ENCODE results near the gene WASF3. TPM values are rescaled to one million over a fixed set of nuclear protein-coding genes. Genes with fewer than 3 reads are reported as not detected.

The WASF3 gene
- total RNA-seq, 2 donors from 2014 or later, result 0.06 to 0.16 TPM

DNA sequence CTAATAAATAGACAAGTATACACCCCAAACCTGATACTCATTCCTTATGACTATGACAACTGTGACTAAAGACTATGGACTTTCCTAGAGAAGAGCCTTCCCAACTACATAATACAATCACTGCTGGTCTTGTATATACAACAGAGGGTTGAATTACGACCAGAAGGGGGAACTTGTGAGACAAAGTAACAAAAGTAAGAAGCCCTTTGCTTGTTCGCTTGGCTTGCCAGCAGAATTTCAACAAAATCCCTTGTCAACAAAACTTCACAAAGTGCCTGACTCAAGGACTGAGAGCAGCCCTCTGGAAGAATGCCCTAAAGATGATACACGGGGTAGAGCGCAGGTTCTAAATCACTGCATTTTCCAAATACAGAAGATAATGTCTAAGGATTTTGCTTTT, 99.4 kb downstream of the WASF3 start:
- Mint-ChIP-seq H3K9me3 (no peaks in the 10 kb centered on the region), H3K4me3 (no peak overlapping the region), H3K4me1 (no peaks in the 10 kb centered on the region), H3K27ac (no peak overlapping the region), H3K36me3 (ENCODE audit: low read depth) (no peaks in the 10 kb centered on the region), H3K27me3 (peaks cover 9% of the 10 kb centered on the region)
- no peak for ATAC-seq (replicated peaks)

GRCh38 chr13:26658448-26659385, 101.2 kb downstream of the WASF3 start:
- no peak for ATAC-seq (replicated peaks)
- H3K27ac Mint-ChIP-seq, result no peak overlapping the region
- peaks cover 12% of the 10 kb centered on the region for H3K27me3 Mint-ChIP-seq
- H3K9me3 Mint-ChIP-seq, result no peaks in the 10 kb centered on the region
- no peaks in the 10 kb centered on the region for H3K4me1 Mint-ChIP-seq
- no peaks in the 10 kb centered on the region for H3K36me3 Mint-ChIP-seq (ENCODE audit: low read depth)
- no peak overlapping the region for H3K4me3 Mint-ChIP-seq

- no peak overlapping the region for H3K4me3 Mint-ChIP-seq
- no peak for ATAC-seq (replicated peaks)
- peaks cover 12% of the 10 kb centered on the region for H3K27me3 Mint-ChIP-seq
- no peaks in the 10 kb centered on the region for H3K4me1 Mint-ChIP-seq
- no peaks in the 10 kb centered on the region for H3K9me3 Mint-ChIP-seq
- H3K27ac Mint-ChIP-seq, result no peak overlapping the region
- H3K36me3 Mint-ChIP-seq (ENCODE audit: low read depth), result no peaks in the 10 kb centered on the region
These were observed 102.7 kb downstream of the WASF3 start for GRCh38 chr13:26660185-26660584.

DNA sequence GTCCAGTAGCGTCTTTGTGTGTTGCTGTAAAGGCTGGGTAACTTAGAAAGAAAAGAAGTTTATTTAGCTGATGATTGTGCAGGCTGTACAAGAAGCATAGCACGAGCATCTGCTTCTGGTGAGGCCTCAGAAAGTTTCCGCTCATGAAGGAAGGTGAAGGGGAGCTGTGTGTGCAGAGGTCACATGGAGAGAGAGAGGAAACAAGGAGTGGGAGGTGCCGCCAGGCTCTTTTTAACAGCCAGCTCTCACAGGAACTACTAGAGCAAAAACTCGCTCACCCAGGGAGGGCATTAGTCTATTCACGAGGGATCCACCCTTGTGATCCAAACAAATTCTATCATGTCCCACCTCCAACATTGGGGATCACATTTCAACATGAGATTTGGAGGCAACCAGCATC, 103.3 kb downstream of the WASF3 start:
- no peak overlapping the region for H3K4me3 Mint-ChIP-seq
- ATAC-seq (replicated peaks), result no peak

DNA sequence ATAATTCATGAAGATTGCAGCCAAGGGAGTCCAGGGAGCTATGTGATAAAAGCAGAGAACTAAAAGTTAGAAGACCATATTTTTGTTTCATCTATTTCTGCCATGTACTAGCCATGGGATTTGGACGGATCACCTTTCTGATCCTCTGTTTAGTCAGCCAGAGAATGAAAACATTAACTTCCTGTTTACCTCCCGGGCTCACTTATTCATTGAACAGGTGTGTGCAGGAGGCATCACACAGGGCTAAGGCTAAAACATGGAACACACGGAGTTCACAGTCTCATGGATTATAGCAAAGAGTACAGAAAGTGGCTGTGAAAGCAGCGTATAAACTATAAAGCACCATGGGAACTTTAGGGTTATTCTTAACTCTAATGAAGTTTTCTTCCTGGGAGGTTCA, 106.3 kb downstream of the WASF3 start:
- no peak overlapping the region for H3K4me3 Mint-ChIP-seq
- H3K36me3 Mint-ChIP-seq (ENCODE audit: low read depth), result no peaks in the 10 kb centered on the region
- no peaks in the 10 kb centered on the region for H3K4me1 Mint-ChIP-seq
- ATAC-seq (replicated peaks), result no peak
- peaks cover 14% of the 10 kb centered on the region for H3K27me3 Mint-ChIP-seq
- H3K27ac Mint-ChIP-seq, result no peak overlapping the region
- H3K9me3 Mint-ChIP-seq, result no peaks in the 10 kb centered on the region

More for the DNA sequence above, 103.3 kb downstream of the WASF3 start:
- no peaks in the 10 kb centered on the region for H3K36me3 Mint-ChIP-seq (ENCODE audit: low read depth)
- peaks cover 12% of the 10 kb centered on the region for H3K27me3 Mint-ChIP-seq
- no peak overlapping the region for H3K27ac Mint-ChIP-seq
- no peaks in the 10 kb centered on the region for H3K4me1 Mint-ChIP-seq
- no peaks in the 10 kb centered on the region for H3K9me3 Mint-ChIP-seq

- H3K27me3 Mint-ChIP-seq, result peaks cover 14% of the 10 kb centered on the region
- no peak for ATAC-seq (replicated peaks)
- H3K36me3 Mint-ChIP-seq (ENCODE audit: low read depth), result no peaks in the 10 kb centered on the region
- no peaks in the 10 kb centered on the region for H3K4me1 Mint-ChIP-seq
- H3K9me3 Mint-ChIP-seq, result no peaks in the 10 kb centered on the region
- H3K27ac Mint-ChIP-seq, result no peak overlapping the region
- no peak overlapping the region for H3K4me3 Mint-ChIP-seq
These were observed 106.8 kb downstream of the WASF3 start for GRCh38 chr13:26664286-26664685.

- H3K27me3 Mint-ChIP-seq, result peaks cover 14% of the 10 kb centered on the region
- H3K27ac Mint-ChIP-seq, result no peak overlapping the region
- no peaks in the 10 kb centered on the region for H3K36me3 Mint-ChIP-seq (ENCODE audit: low read depth)
- H3K9me3 Mint-ChIP-seq, result no peaks in the 10 kb centered on the region
- H3K4me3 Mint-ChIP-seq, result no peak overlapping the region
- no peak for ATAC-seq (replicated peaks)
- H3K4me1 Mint-ChIP-seq, result no peaks in the 10 kb centered on the region
These were observed 107.4 kb downstream of the WASF3 start for GRCh38 chr13:26664876-26665275.

GRCh38 chr13:26668357-26669146, 111.1 kb downstream of the WASF3 start:
- peaks cover 10% of the 10 kb centered on the region for H3K27me3 Mint-ChIP-seq
- H3K4me1 Mint-ChIP-seq, result no peaks in the 10 kb centered on the region
- ATAC-seq (replicated peaks), result no peak
- no peak overlapping the region for H3K27ac Mint-ChIP-seq
- no peaks in the 10 kb centered on the region for H3K9me3 Mint-ChIP-seq
- H3K4me3 Mint-ChIP-seq, result no peak overlapping the region
- H3K36me3 Mint-ChIP-seq (ENCODE audit: low read depth), result no peaks in the 10 kb centered on the region

DNA sequence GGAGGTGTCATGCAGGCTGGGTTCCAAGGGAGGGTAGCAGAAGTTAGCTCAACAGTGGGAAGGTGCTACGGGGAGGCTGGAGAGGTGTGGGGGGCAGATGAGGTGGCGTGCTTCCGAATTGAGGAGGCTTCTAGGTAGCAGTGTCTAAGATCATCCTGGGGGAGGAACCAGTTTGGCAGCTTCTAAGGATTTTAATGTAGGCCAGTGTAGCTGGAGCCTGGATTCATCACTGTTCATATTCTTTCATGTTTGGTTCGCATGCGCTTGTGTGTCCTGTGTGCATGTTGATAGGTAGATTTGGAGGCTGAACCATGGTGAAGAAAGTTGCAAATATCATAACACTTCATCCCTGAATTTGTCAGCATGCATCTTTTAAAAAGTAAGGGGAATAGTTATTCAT, 116.4 kb downstream of the WASF3 start:
- no peaks in the 10 kb centered on the region for H3K4me1 Mint-ChIP-seq
- no peak overlapping the region for H3K27ac Mint-ChIP-seq
- no peak overlapping the region for H3K4me3 Mint-ChIP-seq
- peaks cover 11% of the 10 kb centered on the region for H3K27me3 Mint-ChIP-seq
- H3K36me3 Mint-ChIP-seq (ENCODE audit: low read depth), result no peaks in the 10 kb centered on the region
- ATAC-seq (replicated peaks), result no peak
- H3K9me3 Mint-ChIP-seq, result no peaks in the 10 kb centered on the region

DNA sequence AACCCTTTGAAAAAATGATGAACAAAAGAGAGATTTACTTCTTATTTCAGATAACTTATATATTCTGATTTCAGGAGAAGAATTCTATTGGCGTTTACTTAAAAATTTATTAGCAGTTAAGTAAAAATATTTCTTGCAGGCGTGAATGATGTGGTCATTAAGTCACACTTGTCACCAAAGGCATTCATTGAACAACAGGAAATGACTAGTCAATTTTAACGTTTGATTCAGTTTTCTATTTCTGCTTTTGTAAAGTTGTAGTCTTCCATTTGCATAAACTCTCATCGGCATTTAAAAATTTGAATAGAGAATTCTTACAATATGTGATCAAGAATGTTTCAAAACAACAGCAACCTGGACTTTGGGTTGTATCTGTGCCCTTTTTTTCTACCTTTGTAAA, 119.7 kb downstream of the WASF3 start:
- Mint-ChIP-seq H3K36me3 (ENCODE audit: low read depth) (no peaks in the 10 kb centered on the region), H3K9me3 (no peaks in the 10 kb centered on the region), H3K4me3 (no peak overlapping the region), H3K4me1 (no peaks in the 10 kb centered on the region), H3K27me3 (peaks cover 13% of the 10 kb centered on the region), H3K27ac (no peak overlapping the region)
- no peak for ATAC-seq (replicated peaks)

DNA sequence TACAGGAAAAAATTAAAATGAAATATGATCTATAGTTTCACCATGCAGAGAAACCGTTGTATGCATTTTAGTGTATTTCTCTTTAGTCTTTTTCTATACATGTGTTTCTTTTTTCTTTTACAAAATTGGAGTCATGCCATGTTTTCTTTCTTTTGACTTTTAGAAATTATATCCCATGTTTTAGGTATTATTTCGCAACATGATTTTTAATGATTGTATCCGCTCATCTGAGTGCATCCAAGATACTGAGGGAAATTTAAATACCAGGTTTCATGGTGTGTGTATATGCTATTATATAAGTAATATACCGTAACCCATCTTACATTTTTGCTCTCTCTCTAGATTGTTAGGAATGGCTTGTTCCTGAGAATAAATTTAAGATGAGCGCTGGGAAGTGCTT, 120.8 kb downstream of the WASF3 start:
- H3K27me3 Mint-ChIP-seq, result peaks cover 10% of the 10 kb centered on the region
- ATAC-seq (replicated peaks), result no peak
- no peak overlapping the region for H3K27ac Mint-ChIP-seq
- no peaks in the 10 kb centered on the region for H3K4me1 Mint-ChIP-seq
- H3K36me3 Mint-ChIP-seq (ENCODE audit: low read depth), result no peaks in the 10 kb centered on the region
- H3K9me3 Mint-ChIP-seq, result no peaks in the 10 kb centered on the region
- H3K4me3 Mint-ChIP-seq, result no peak overlapping the region

- Mint-ChIP-seq H3K36me3 (ENCODE audit: low read depth) (no peaks in the 10 kb centered on the region), H3K4me3 (no peak overlapping the region), H3K27me3 (peaks cover 10% of the 10 kb centered on the region), H3K4me1 (no peaks in the 10 kb centered on the region), H3K27ac (no peak overlapping the region), H3K9me3 (no peaks in the 10 kb centered on the region)
- ATAC-seq (replicated peaks), result no peak
These were observed 121.3 kb downstream of the WASF3 start for GRCh38 chr13:26678796-26679195.

GRCh38 chr13:26679411-26680122, 122.1 kb downstream of the WASF3 start:
- Mint-ChIP-seq H3K27me3 (peaks cover 12% of the 10 kb centered on the region), H3K9me3 (no peaks in the 10 kb centered on the region), H3K4me3 (no peak overlapping the region), H3K4me1 (no peaks in the 10 kb centered on the region), H3K36me3 (ENCODE audit: low read depth) (no peaks in the 10 kb centered on the region), H3K27ac (no peak overlapping the region)
- ATAC-seq (replicated peaks), result no peak

DNA sequence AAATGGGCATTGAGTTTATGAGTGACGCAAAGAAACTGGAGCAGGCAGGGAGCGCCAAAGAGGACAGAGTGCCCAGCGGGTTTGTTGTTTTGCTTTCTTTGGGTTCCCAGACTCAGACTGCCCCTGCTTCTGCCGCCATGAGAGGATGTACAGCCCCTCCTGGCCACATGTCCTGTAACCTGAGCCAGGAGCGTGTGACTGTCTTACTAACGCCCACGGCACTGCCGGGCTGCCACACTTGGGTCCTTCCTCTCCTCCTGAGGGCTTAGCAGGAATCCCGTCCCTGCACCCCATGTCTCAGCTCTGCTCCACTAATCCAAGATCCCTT, 122.6 kb downstream of the WASF3 start:
- no peak overlapping the region for H3K27ac Mint-ChIP-seq
- no peaks in the 10 kb centered on the region for H3K9me3 Mint-ChIP-seq
- ATAC-seq (replicated peaks), result no peak
- no peak overlapping the region for H3K4me3 Mint-ChIP-seq
- H3K36me3 Mint-ChIP-seq (ENCODE audit: low read depth), result no peaks in the 10 kb centered on the region
- H3K4me1 Mint-ChIP-seq, result no peaks in the 10 kb centered on the region
- H3K27me3 Mint-ChIP-seq, result peaks cover 11% of the 10 kb centered on the region
